Measurements from ENCODE around the gene ZNF512B.

ZNF512B gene

GRCh38 chr20:63939061-63939935, 30.4 kb downstream of the ZNF512B start:
- no peak for TF ChIP-seq CTCF (IDR thresholded peaks at IDR 0.05)

DNA sequence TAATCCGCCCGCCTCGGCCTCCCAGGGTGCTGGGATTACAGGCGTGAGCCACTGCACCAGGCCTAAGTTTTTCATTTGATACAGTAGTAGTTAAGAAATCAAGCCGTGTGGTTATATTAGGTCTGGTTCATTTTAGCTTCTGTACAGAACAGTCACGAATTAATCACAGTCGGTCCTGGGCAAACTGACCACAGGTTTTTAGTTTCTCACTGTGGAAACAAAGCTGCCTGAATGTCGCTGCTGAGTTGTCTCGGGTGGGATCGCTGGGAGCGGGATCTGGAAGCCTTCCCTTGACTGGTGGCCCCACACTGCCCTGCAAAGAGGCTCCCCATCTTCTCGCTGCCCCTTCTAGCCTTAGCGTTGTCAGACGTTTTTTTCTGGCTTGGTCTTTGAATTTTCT, 32.1 kb downstream of the ZNF512B start:
- TF ChIP-seq CTCF (IDR thresholded peaks at IDR 0.05) = no peak

- no peak for TF ChIP-seq CTCF (IDR thresholded peaks at IDR 0.05)
Observed at GRCh38 chr20:63935447-63935846, 34.3 kb downstream of the ZNF512B start.

DNA sequence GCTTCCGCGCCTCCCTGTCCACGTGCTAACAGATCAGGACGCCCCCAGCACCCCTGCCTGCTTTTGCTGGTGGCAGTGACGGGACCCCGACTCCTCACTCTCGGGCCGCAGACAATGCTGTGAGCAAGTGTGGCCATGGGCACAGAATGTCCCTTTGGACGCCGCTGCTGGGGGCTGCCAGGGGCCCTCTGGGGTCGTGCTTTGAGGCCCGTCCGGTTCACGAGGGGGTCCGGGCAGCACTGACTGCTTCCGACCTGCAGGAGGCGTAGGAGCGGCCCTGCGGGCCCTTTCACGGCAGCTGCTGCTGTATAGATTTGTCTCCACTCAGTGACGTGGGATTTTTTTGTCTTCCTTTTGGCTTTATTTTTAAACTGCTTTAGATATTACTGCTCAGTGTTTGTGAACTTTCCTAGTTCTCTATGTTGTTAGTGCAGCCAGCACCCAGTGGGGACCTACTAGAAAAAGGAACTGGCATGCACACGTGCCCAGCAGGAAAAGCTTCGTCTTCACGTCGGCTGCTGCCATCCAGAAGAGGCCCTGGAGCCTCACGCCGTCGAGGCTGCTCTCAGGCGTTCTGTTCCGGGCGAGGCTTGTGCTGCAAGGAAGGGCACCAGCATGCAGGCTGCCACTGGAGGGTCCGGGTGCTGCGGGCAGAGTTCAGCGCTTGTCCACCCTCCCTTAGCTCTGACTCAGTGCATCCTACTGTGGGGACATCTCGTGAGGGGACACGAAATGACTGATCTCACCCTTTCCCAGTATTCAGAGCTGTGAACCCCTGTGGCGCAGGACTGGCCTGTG, 35.3 kb downstream of the ZNF512B start:
- TF ChIP-seq CTCF (IDR thresholded peaks at IDR 0.05) = peak; percentile 19; the same call in 1 of the 2 replicates

DNA sequence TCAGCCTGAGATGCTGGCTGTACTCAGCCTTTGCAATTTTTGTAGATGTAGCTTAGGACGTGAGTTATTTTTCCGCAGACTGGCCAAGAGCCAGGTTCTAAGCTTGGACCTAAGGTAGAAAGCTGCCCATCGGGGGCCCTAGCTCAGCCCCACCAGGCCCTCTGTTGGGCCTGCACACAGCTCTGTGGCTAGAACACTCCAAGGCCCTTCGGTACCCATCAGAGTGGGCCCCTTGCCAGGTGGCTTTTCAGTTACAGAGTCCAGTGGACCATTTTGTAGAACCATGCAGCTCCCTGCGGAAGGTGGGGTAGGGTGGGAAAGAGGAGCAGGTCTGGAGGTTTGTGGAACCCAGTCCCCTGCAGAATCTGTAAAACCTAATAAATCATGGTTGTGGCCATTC, 36.1 kb downstream of the ZNF512B start:
- no peak for TF ChIP-seq CTCF (IDR thresholded peaks at IDR 0.05)

DNA sequence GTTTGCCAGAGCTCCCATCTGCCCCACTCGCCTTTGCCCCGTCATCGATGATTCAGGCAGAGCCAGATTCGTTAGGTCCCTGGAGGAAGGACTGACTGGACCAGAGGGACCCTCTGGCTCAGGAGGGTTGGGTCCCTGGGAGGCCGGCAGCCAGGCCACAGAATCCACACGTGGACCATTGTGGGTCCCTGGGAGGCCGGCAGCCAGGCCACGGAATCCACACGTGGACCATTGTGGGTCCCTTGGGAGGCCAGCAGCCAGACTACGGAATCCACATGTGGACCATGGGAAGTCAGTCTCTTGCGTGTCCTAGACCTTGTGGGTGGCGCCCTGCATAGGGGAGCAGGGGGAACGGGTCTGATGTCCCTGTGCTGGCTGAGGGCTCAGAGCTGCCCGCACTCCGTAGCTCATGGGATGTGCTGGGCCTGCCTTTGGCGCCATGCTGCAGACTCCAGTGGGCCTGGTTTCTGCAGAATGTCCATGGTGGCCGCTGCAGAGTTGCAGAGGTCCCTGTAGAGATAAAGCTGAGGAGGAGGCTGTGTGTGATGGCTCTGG, 37.0 kb downstream of the ZNF512B start:
- no peak for TF ChIP-seq CTCF (IDR thresholded peaks at IDR 0.05)

DNA sequence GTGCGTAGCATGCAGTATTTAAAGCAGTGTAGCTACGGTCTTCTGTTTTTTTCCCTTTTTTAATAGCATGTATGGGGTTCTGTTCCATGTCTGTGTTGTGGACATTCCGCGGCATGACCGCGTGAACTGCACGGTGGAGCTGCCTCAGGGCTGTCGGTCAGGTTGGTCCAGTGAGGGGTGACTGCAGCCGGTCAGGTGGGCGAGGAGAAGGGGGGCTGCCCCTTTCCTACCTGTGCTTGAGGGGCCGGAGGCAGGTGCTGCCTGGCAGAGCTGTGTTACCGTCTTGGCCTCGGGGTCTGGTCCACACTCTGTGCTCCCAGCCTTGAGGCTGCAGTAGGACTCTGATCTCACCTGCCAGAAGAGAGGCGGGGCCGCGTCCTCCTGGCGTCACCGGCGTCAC, 38.0 kb downstream of the ZNF512B start:
- TF ChIP-seq CTCF (IDR thresholded peaks at IDR 0.05) = no peak

All from LNCAP (cell line).